Vagina (tissue), 2 donors: Measurements from ENCODE around the gene FBLN1.

Experiments
- CTCF ChIP-seq, 3 experiments: fragments of 450-650 bp in 2 of 3; fragments of 200-600 bp in 1 of 3; sonication (generic) in 1 of 3; IDR thresholded peaks; one replicate each; pipeline ENCODE4 v1.5.1; 2017 to 2019; ENCODE audit warnings: antibody characterized with exemption in 3 of 3, mild to moderate bottlenecking in 2 of 3, moderate library complexity in 2 of 3
- POLR2AphosphoS5 ChIP-seq, 2 donors: sonication (generic); formaldehyde crosslinking; IDR thresholded peaks; one replicate each; pipeline ENCODE4 v1.9.0; 2017; ENCODE audit warnings: antibody characterized with exemption in 2 of 2, mild to moderate bottlenecking in 2 of 2, low read depth in 1 of 2; ENCODE audit not compliant: insufficient read depth in 1 of 2

GRCh38 chr22:45507798-45508197 is 5.1 kb downstream of the FBLN1 start:
- TF ChIP-seq POLR2AphosphoS5 (IDR thresholded peaks at IDR 0.05; ENCODE audit: insufficient read depth in 1 of 2, low read depth in 1 of 2), result no peak
- no peak for TF ChIP-seq CTCF (IDR thresholded peaks at IDR 0.05)
